ENCODE data around the gene KRT83.
A peak's percentile ranks its signal among the peaks of the same experiment; 100 is the strongest.

The KRT83 gene

GRCh38 chr12:52285172-52285745 is 35.9 kb downstream of the KRT83 start:
- no peak for DNase-seq

DNA sequence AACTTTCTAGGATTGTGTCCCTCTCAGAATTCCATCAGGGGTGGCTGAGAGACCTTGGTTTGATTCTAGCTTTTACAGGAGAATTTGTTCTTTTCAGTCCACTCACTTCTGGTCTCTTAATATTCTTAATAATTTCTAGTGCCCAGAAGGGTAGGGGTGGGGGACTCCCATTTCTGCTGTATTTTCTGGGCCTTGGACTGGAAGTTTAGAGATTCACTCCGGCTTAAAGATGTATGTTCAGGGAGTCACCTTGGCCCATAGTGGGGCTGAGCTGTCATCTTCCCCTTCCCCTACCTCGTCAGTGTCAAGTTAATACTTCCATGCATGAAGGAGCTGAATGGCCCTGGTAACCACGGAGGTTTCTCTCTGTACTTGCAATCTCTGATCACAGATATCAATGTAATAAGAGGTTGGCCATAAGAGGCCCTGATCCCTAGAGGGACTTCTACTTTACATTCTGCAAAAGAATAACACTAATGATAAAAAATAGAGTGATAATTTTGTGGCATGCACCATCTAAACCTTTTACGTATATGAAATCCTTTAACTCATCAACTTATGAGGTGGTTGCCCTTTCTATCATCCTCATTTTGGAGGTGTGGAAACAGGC is 36.5 kb downstream of the KRT83 start:
- peak; percentile 20 for DNase-seq

DNA sequence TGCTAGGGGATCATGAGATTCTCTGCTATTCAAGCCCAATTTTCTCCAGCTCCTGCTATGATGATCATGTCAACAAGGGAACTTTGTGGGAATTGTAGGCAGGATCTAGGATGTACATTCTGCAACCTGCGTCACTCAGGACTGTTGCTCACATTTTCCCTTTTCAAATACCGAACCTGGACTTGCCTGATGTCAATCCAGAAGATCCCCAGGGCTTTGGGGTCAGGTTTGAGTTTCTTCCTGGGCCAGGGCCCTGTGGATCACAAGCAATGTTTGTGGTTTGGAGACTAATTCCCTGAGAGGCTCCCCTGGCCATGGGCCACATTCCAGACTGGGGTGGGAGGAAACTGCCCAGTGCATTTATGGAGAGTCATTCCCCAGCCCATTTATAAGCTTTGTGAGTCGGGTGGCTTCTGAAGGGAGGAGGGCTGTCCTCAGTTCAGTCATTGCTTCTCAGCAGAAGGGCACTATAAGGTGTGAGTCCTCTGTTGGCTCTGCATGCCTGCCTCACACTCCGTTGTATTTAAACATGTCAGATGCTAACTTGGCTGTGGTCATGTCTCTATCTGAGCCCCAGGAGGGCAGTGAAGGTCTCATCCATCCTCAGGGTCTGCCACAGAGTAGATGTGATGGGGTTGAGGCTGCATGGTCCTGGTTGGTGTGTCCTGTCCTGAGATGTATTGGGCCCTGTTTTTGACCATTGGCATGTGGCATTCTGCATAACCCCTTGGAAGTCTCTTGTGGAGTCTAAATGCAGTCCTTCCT is 40.2 kb downstream of the KRT83 start:
- peak; percentile 42 for DNase-seq

- no peak for DNase-seq
Measured at GRCh38 chr12:52280319-52280795, 40.8 kb downstream of the KRT83 start.

GRCh38 chr12:52279422-52280318 is 41.5 kb downstream of the KRT83 start:
- peak; percentile 79 for DNase-seq

DNA sequence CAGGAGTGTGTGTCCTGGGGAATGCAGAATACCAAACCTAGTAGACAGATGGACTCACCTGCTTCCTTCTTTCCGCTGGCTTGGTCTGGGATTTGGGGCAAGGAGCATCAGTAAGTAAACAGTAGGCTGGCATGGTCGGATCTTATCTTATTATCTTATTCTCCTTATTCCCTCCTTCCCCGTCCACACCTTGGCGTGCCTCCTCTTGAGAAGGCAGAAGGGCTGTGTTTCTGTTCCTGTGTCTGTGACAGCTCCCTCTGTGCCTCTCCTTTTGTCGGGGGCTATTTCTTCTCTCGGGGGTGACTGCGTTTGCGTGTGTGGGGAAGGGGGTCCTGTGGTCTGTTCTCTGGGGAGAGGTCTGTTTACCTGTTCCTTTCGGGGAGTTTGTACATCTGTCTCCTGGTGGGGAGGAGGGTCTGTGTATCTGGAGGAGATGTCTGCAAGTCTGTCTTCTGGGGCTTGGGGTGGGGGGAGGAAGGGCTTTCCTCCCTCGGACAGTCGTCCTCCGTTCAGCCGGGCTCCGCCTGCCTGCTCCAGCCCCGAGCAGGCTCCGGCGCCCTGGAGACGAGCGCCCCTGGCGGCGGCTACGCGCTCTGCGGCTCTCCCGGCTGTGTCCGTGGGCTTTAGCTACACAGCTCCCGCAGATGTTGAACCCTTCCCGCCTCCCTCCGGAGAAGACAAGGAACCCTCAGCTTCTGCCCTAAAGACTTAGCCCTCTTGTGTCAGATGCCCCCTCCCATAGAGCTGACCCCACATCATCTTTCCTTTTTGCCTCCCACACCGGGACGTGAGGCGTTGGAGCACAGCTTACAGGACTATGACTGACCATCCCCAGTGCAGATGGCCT is 42.4 kb downstream of the KRT83 start:
- DNase-seq, result peak; percentile 94

- no peak for DNase-seq
Measured at GRCh38 chr12:52277486-52278245, 43.5 kb downstream of the KRT83 start.

DNA sequence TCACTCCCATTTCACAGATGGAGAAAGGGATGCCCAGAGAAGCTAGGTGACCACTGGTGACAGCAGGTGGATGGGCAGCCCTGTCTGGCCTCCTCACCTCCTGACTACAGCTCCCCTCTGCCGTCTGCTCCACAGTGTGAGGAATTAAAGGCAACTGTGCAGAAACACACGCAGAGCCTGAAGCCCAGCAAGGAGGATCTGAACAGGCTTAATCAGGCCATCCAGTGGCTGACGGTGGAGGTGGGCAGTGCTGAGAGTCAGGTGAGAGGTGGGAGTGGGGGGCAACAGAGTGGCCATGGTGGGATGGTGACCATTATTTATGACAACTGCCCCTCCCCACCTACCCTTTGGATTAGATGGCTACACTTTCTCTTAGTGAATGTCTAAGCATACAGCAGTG is 45.5 kb downstream of the KRT83 start:
- no peak for DNase-seq

- DNase-seq, result no peak
Measured at GRCh38 chr12:52274521-52275120, 46.6 kb downstream of the KRT83 start, which contains the start of gene KRT86. Gene KRT86, plus strand, starts transcription at chr12:52274645. Its CDS starts 27,272 bp downstream, at chr12:52301917.

DNA sequence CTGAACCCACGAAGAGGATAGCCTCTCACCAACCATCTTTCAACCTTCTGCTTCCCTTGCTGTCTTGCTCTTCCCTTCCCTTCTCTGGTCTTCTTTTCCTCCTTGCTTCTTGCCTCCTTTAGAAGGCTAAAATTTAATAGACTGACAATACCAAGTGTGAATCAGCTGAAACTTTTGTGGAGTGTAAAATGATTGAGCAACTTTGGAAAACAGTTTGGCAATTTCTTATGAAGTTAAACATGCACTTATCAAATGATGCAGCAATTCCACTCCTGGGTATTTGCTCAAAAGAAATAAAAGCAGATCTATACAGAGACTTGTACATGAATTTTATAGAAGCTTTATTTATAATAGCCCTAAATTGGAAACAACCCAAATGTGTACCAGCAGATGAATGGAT is 50.0 kb downstream of the KRT83 start:
- DNase-seq, result no peak

DNA sequence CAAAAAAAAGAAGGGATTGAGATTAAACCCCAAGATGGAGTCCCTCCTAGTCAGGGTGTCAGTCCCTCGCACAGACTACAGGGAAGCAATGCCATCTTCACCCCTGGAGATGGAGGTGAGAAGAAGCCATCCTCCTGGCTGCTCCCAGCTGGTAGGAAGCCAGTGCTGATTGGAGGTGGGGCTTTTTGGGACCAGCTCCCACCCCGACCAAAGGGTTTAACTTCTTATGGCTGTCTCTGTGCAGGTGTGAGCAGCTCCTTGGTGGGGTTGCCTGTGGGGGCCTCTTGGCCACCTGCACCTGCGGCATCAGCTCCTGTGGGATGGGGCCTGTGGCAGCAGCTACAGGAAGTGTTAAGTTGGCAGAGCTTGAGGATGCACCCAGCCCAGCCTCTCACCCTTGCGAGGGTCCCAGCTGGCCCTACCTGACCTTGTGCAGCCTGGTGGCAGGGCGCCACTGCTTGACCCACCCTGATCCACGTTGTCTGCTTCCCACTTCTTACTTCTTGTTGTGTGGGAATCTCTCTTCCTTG is 50.6 kb downstream of the KRT83 start:
- no peak for DNase-seq

DNA sequence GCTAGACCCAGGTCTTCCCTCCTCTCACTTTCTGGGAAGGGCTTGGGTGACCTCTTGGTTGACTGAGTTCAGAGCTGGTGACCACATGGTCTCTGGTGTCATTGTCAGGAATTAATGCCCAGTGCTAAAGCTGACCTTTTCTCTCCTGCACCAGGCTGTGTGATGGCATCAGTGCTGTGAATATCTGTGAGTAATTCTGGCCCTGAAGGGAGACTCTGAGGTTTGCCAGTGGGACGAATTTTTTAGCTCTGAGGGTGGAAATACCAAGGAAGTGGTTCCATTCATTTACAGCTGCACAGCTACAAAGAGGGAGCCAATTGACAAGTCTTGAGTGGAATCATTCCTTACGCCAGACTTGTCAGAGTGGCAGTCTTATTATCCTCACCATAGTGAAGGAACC is 53.0 kb downstream of the KRT83 start:
- DNase-seq, result no peak

DNA sequence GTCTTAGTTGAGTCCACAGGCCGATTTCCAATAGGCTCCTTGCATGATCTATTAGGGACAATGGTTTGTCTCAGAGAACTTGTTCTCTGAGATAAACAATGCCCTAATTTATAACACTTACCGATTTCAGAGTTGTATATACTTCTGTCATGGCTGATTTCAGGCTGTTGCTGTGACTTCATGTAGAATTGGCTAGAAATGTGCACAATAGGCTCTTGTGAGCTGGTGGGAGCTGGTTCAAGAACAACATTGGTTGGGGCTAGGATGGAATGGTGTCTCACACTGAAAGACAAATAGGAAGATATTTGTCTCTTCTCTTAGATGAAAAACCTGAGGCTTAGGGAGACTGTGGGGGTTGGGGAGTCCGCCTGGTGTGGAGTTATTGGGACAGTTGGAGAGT is 53.5 kb downstream of the KRT83 start:
- DNase-seq, result no peak

DNA sequence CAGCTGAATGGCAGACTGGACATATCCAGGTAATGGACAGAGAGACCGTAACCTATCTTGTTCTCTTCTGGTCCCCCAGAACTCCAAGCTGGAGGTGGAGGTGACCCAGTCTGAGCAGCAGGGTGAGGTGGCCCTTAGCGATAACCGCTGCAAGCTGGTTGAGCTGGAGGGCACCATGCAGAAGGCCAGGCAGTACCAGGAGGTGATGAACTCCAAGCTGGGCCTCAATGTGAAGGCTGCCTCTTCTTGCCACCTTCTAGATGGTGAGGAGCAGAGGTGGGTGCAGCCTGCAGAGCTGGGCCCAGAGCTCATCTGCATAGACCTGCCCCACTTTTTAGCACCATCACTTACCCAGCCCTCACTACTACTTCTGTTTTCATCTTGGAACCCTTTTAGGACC is 53.9 kb downstream of the KRT83 start:
- no peak for DNase-seq

GRCh38 chr12:52266514-52266913 is 54.7 kb downstream of the KRT83 start:
- DNase-seq, result no peak

- DNase-seq, result no peak
Measured at GRCh38 chr12:52264435-52264825, 56.8 kb downstream of the KRT83 start.
